A549 (cell line): ENCODE data around the gene GLIPR2. TPM values are rescaled to one million over a fixed set of nuclear protein-coding genes. Genes with fewer than 3 reads are reported as not detected.

Source experiments
- ATAC-seq, 2 experiments: fragments of 200-7000 bp in 1 of 2; fragments of >200 bp in 1 of 2; cut with Nextera tagmentation in 1 of 2; cut with Tn5 transposase in 1 of 2; 3 replicates each; pipeline versions ENCODE4 v1.8.0 to v1.9.1; 2018 to 2020; ENCODE audit warnings: mild to moderate bottlenecking in 1 of 2, moderate library complexity in 1 of 2
- CTCF ChIA-PET: fragments of 300-600 bp; sonication (Branson Sonifier 250); formaldehyde crosslinking; extraction: SDS; loops from one replicate; lab custom pipeline; 2021; ENCODE audit warnings: antibody characterized with exemption, inconsistent platforms; lab: Yijun Ruan, JAX
- POLR2A ChIA-PET: fragments of 350-600 bp; formaldehyde crosslinking; extraction: SDS; loops from one replicate; lab custom pipeline; 2021; ENCODE audit warnings: antibody characterized with exemption, inconsistent platforms; lab: Yijun Ruan, JAX
- DNase-seq, 2 experiments: peaks; one replicate each; pipeline versions ENCODE4 v3.0.0 to v3.0.0-alpha.2; 2011 to 2016; ENCODE audit warnings: low read depth in 1 of 2, low spot score in 1 of 2
- FAIRE-seq: peaks from 2 replicates; lab custom pipeline; 2011; peaks lifted over from hg19 to GRCh38; lab: Jason Lieb, UNC
- H3K27ac ChIP-seq, 2 experiments: fragments of >200 bp; sonication (Bioruptor Twin); formaldehyde crosslinking; 3 replicates each; pipeline ENCODE4 v1.5.1; 2016 to 2017
- H3K4me1 ChIP-seq: fragments of >200 bp; sonication (Bioruptor Twin); formaldehyde crosslinking; 3 replicates; pipeline ENCODE4 v1.6.1; 2016
- H3K4me2 ChIP-seq: fragments of >200 bp; sonication (Bioruptor Twin); formaldehyde crosslinking; 3 replicates; pipeline ENCODE4 v1.6.1; 2016
- H3K4me3 ChIP-seq: fragments of >200 bp; sonication (Bioruptor Twin); formaldehyde crosslinking; 3 replicates; pipeline ENCODE4 v1.5.1; 2016
- H3K9me3 ChIP-seq: fragments of >200 bp; sonication (Bioruptor Twin); formaldehyde crosslinking; 3 replicates; pipeline ENCODE4 v1.6.1; 2016
- CBX2 ChIP-seq: fragments of 200-600 bp; sonication (generic); IDR thresholded peaks from 2 replicates; pipeline ENCODE4 v1.6.1; 2016; ENCODE audit warnings: low read depth, mild to moderate bottlenecking, borderline replicate concordance
- CTCF ChIP-seq: fragments of >200 bp; sonication (Bioruptor Twin); formaldehyde crosslinking; IDR thresholded peaks from 3 replicates; pipeline ENCODE4 v1.5.1; 2016
- EHMT2 ChIP-seq: fragments of 200-600 bp; sonication (generic); IDR thresholded peaks from 2 replicates; pipeline ENCODE4 v1.6.1; 2016; ENCODE audit warnings: antibody characterized with exemption, low read depth, mild to moderate bottlenecking, moderate library complexity
- EP300 ChIP-seq, 2 experiments: fragments of >200 bp; sonication (Bioruptor Twin); formaldehyde crosslinking; IDR thresholded peaks; 2 replicates in 1 of 2; 3 replicates in 1 of 2; pipeline ENCODE4 v1.6.1; 2016 to 2017
- ESRRA ChIP-seq: fragments of 150-350 bp; IDR thresholded peaks from 2 replicates; pipeline ENCODE4 v1.6.1; 2014; ENCODE audit warnings: mild to moderate bottlenecking, low read length, borderline replicate concordance
- FOSL2 ChIP-seq, 2 experiments: fragments of 450-650 bp in 1 of 2; fragments of >200 bp in 1 of 2; sonication (Bioruptor Twin) in 1 of 2; formaldehyde crosslinking; IDR thresholded peaks; 2 replicates each; pipeline versions ENCODE4 v1.5.0 to v1.6.1; 2016 to 2020; ENCODE audit warnings: mild to moderate bottlenecking in 1 of 2, moderate library complexity in 1 of 2
- HDAC2 ChIP-seq: fragments of 200-600 bp; sonication (generic); IDR thresholded peaks from 2 replicates; pipeline ENCODE4 v1.6.1; 2016
- HEYL ChIP-seq: fragments of 250-450 bp; sonication (Bioruptor Pico); IDR thresholded peaks from 2 replicates; pipeline ENCODE4 v1.8.0; 2021; ENCODE audit warnings: mild to moderate bottlenecking, moderate library complexity
- HOXB5 ChIP-seq: fragments of 250-450 bp; sonication (Bioruptor Pico); IDR thresholded peaks from 2 replicates; pipeline ENCODE4 v1.5.0; 2020; ENCODE audit warnings: mild to moderate bottlenecking, moderate library complexity
- JUNB ChIP-seq: fragments of >200 bp; sonication (Bioruptor Twin); formaldehyde crosslinking; IDR thresholded peaks from 2 replicates; pipeline ENCODE4 v1.6.1; 2016
- MAFK ChIP-seq: fragments of 450-650 bp; IDR thresholded peaks from 2 replicates; pipeline ENCODE4 v1.6.1; 2014; ENCODE audit not compliant: partially characterized antibody
- MAX ChIP-seq: IDR thresholded peaks from 2 replicates; pipeline ENCODE4 v1.6.1; 2012
- MAZ ChIP-seq: fragments of 150-350 bp; IDR thresholded peaks from 2 replicates; pipeline ENCODE4 v1.6.1; 2014; ENCODE audit warnings: antibody characterized with exemption, low read depth, low read length, borderline replicate concordance
- MYC ChIP-seq: IDR thresholded peaks from 2 replicates; pipeline ENCODE4 v1.6.1; 2012; ENCODE audit warnings: mild to moderate bottlenecking, inconsistent platforms, low read length, improper control_type of control experiment, borderline replicate concordance
- NFE2L2 ChIP-seq: fragments of 150-350 bp; conservative IDR thresholded peaks from 2 replicates; pipeline ENCODE4 v1.6.1; 2014; ENCODE audit warnings: low read length
- NPAS2 ChIP-seq: fragments of 250-450 bp; sonication (Bioruptor Pico); IDR thresholded peaks from 2 replicates; pipeline ENCODE4 v1.8.0; 2022; ENCODE audit warnings: mild to moderate bottlenecking, moderate library complexity, borderline replicate concordance
- NR3C1 ChIP-seq: fragments of >200 bp; sonication (Bioruptor Twin); formaldehyde crosslinking; IDR thresholded peaks from 3 replicates; pipeline ENCODE4 v1.6.1; 2017
- POLR2A ChIP-seq: IDR thresholded peaks from 2 replicates; pipeline ENCODE4 v1.6.1; 2012; ENCODE audit warnings: mild to moderate bottlenecking, low read length
- RCOR1 ChIP-seq: fragments of 150-350 bp; IDR thresholded peaks from 2 replicates; pipeline ENCODE4 v1.6.1; 2014; ENCODE audit warnings: antibody characterized with exemption, low read length, low read depth
- REST ChIP-seq: fragments of 200-600 bp; sonication (generic); IDR thresholded peaks from 2 replicates; pipeline ENCODE4 v1.6.1; 2016; ENCODE audit warnings: antibody characterized with exemption, mild to moderate bottlenecking, moderate library complexity
- RFX5 ChIP-seq: fragments of 450-650 bp; IDR thresholded peaks from 2 replicates; pipeline ENCODE4 v1.7.1; 2014; ENCODE audit warnings: antibody characterized with exemption, mild to moderate bottlenecking, moderate library complexity
- SMC3 ChIP-seq: fragments of >200 bp; sonication (Bioruptor Twin); formaldehyde crosslinking; IDR thresholded peaks from 3 replicates; pipeline ENCODE4 v1.6.1; 2018; ENCODE audit warnings: inconsistent platforms
- ZC3H11A ChIP-seq: fragments of 450-650 bp; IDR thresholded peaks from 2 replicates; pipeline ENCODE4 v1.6.1; 2014; ENCODE audit warnings: antibody characterized with exemption, mild to moderate bottlenecking
- ZFP36 ChIP-seq: fragments of 450-650 bp; IDR thresholded peaks from 2 replicates; pipeline ENCODE4 v1.6.1; 2014; ENCODE audit warnings: borderline replicate concordance; ENCODE audit not compliant: partially characterized antibody
- ZSCAN20 ChIP-seq: fragments of 250-450 bp; sonication (Bioruptor Pico); IDR thresholded peaks from 2 replicates; pipeline ENCODE4 v1.8.0; 2022; ENCODE audit warnings: mild to moderate bottlenecking, moderate library complexity
- WGBS: methylation state at CpG from one replicate; pipeline ENCODE4 v1.1.6; 2017; ENCODE audit errors: missing lambda C conversion rate; 5-methylcytosine and 5-hydroxymethylcytosine counted together
- polyA plus RNA-seq, 4 experiments: library from polyadenylated mRNA; depleted of rRNA in 3 of 4; stranded (reverse); fragments of >200 nt; fragmentation: RNase III in 1 of 4; extraction: RNeasy Plus Mini Kit Qiagen cat#74134 plus additional on column Dnase treatment in 1 of 4; gene quantifications; 2 replicates in 3 of 4; 3 replicates in 1 of 4; pipeline ENCODE4 v1.2.3, GENCODE V29; 2011 to 2017
- TF ChIP-seq, protein P1 (sequence below): IDR thresholded peaks from 2 replicates; pipeline ENCODE4 v1.6.1; 2012; ENCODE audit warnings: low read depth, borderline replicate concordance
- TF ChIP-seq, protein P2 (sequence below): fragments of 250-450 bp; sonication (Bioruptor Pico); IDR thresholded peaks from 2 replicates; pipeline ENCODE4 v1.5.0; 2020; ENCODE audit warnings: low read depth, mild to moderate bottlenecking, moderate library complexity

The GLIPR2 gene
- polyA plus RNA-seq, 2 of the 4 experiments (the other 2 are of a cell fraction), result 9.0 to 16.0 TPM

- Histone ChIP-seq H3K9me3 (no peaks in the 10 kb centered on the region), H3K4me3 (no peak overlapping the region), H3K27ac (no peak overlapping the region), H3K4me2 (no peak overlapping the region), H3K4me1 (peaks cover 12% of the 10 kb centered on the region)
- CTCF ChIA-PET, result interaction anchor here (0.5 to 3.9 kb wide), 6 partner anchors 19 to 254 kb away, joined by 3 to 21 read pairs (median 9); partner anchors contain the start of gene CLTA
- no peak for ATAC-seq
- no peak for FAIRE-seq
- no peak for TF ChIP-seq MAFK
- TF ChIP-seq MYC, result no peak
- no peak for TF ChIP-seq HEYL (CRISPR knock-in tag)
- no peak for TF ChIP-seq NPAS2
- TF ChIP-seq HOXB5 (CRISPR knock-in tag), result no peak
- TF ChIP-seq ZC3H11A, result no peak
- no peak for TF ChIP-seq SMC3
- TF ChIP-seq, protein P1, sequence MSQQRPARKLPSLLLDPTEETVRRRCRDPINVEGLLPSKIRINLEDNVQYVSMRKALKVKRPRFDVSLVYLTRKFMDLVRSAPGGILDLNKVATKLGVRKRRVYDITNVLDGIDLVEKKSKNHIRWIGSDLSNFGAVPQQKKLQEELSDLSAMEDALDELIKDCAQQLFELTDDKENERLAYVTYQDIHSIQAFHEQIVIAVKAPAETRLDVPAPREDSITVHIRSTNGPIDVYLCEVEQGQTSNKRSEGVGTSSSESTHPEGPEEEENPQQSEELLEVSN, result no peak
- no peak for TF ChIP-seq FOSL2 (IDR thresholded peaks at IDR 0.05)
- no peak for TF ChIP-seq FOSL2 (CRISPR knock-in tag; IDR thresholded peaks at IDR 0.05)
- no peak for TF ChIP-seq NFE2L2
- TF ChIP-seq RCOR1, result no peak
- no peak for TF ChIP-seq HDAC2
- no peak for TF ChIP-seq ZFP36
- TF ChIP-seq CBX2, result no peak
- TF ChIP-seq RFX5, result no peak
- TF ChIP-seq ZSCAN20, result no peak
- TF ChIP-seq MAX, result no peak
- 84% methylated on average over 10 of the region's 10 CpGs for WGBS
- no peak for DNase-seq
- POLR2A ChIA-PET, result interaction anchor here (1.3 kb wide), 1 partner anchor 50 kb away, joined by 3 read pairs; no protein-coding TSS in a partner anchor
Measured at GRCh38 chr9:36208521-36209253, 72.2 kb downstream of the GLIPR2 start.

- DNase-seq, result no peak
- Histone ChIP-seq H3K4me3 (no peak overlapping the region), H3K4me2 (no peak overlapping the region), H3K4me1 (peaks cover 16% of the 10 kb centered on the region), H3K9me3 (no peaks in the 10 kb centered on the region), H3K27ac (no peak overlapping the region)
- TF ChIP-seq, protein P1, result no peak
- TF ChIP-seq NR3C1 (no peak), ZC3H11A (no peak), EHMT2 (no peak), CTCF (no peak), POLR2A (no peak), HOXB5 (CRISPR knock-in tag) (no peak), REST (no peak), MAZ (no peak), EP300 (IDR thresholded peaks at IDR 0.05) (no peak), ESRRA (no peak), JUNB (no peak)
- TF ChIP-seq, protein P2, sequence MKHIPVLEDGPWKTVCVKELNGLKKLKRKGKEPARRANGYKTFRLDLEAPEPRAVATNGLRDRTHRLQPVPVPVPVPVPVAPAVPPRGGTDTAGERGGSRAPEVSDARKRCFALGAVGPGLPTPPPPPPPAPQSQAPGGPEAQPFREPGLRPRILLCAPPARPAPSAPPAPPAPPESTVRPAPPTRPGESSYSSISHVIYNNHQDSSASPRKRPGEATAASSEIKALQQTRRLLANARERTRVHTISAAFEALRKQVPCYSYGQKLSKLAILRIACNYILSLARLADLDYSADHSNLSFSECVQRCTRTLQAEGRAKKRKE (CRISPR knock-in tag), result no peak
- 88% methylated on average over 8 of the region's 8 CpGs for WGBS
- no peak for FAIRE-seq
- POLR2A ChIA-PET, result no interaction called here
- CTCF ChIA-PET, result interaction anchor here (0.7 to 3.6 kb wide), 4 partner anchors 12 to 119 kb away, joined by 3 to 12 read pairs (median 7); partner anchors contain the start of gene CLTA
- ATAC-seq, result no peak
Measured at GRCh38 chr9:36210722-36211121, 74.2 kb downstream of the GLIPR2 start.
